HG02970 (cell line): ENCODE data around the gene HNRNPK.
A peak's percentile ranks its signal among the peaks of the same experiment; 100 is the strongest.
"Not testable (repeated sequence)": the region's sequence is repeated elsewhere in the genome, so short reads cannot be mapped to it uniquely, and the experiment has no call there.

Experiments used
- ATAC-seq: cut with Tn5 transposase; IDR thresholded peaks from one replicate; pipeline ENCODE4 v1.9.1; 2021; ENCODE audit warnings: mild to moderate bottlenecking, moderate library complexity, moderate number of reproducible peaks; ENCODE audit not compliant: unreplicated experiment, low FRiP score

Gene HNRNPK

DNA sequence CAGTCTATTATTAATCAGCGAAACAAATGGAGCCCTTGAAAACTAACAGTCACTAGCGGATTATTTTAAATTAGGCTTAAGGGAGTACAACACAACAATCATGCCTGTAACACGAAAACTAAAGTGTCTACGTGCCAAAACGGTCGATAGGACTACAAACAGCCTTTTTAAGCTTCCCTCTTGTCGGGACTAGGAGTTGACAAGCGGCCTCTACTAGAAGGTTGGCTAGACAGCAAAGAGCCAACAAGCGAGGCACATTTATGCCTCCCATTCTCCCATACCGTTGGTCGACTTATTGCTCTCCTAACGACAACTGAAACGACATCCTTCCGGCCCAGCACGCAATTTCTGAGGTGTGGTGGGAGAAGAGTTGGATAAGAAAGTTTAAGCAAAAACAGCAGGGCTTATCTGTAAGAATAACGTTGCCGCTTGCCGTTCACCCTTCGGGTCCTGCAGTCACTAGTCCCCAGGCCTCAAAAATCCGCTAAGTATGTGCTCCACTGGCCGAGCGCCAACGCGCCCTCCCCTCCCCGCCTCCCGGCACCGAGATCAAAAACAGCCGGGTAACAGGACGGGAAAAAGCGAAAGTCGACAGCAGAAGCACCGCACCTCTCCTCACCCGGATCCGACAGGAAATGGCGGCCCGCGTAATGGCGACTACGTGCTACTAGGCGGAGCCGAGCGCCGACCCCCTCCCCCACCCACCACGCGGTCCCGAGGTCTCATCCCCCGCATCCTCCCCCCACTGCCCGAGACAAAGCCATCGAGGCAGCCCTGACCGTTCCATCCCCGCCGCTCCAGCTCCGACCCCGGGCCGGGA is 813 bp downstream of the HNRNPK start:
- ATAC-seq, result no peak

DNA sequence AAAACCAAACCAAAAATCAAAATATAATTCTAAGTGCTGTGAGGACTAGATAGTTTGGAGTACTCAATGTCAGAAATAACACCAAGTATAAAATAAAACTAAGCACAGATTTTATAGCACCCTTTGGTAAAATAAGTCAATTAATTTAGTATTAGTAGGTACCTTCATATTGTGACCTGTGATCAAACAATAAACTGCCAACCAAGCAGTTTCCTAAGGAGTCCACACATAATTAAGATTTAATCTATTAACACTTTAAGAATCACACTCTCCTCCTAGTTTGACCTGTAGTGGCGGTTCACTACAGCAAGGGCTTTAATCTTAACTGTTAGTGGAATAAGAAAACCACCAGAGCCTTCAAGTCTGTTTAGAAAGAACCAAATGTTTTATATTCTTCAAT is 2.8 kb downstream of the HNRNPK start:
- no peak for ATAC-seq

DNA sequence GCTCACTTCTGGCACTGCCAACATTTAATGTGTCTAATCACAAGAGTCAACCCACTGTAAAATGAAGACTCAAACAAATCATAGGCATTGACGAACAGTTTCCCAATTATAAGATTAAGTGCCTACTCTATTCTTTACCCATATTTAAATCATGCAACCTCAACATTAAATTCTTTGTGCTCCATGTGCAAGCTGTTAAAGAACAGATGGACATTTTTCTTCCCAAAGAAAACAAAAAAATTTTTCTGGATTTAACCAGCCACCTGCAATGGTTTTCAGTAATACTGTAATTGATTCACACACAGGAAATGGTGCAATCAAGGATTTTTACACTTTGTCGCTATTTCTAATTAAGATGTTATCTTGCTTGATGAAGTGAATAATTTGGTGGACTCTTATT is 3.6 kb downstream of the HNRNPK start:
- ATAC-seq, result no peak

DNA sequence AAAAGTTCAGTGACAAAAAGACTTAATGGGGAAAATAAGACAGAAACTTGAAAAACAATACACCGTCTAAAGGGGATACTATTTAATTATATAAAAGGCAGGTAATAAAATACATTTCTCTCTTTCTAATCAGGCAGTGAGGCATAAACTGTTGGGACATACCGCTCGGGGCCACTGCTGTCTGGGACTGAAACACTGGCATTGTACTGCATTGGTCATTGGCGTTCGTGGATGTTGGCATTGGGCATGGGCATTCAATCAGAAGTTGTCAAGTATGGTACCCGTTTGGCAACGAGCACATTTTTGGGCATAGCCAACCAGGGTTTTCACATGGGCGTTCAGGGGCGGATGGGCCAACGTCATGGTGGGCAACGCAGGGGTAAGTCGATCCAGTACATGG is 4.7 kb downstream of the HNRNPK start:
- no peak for ATAC-seq

DNA sequence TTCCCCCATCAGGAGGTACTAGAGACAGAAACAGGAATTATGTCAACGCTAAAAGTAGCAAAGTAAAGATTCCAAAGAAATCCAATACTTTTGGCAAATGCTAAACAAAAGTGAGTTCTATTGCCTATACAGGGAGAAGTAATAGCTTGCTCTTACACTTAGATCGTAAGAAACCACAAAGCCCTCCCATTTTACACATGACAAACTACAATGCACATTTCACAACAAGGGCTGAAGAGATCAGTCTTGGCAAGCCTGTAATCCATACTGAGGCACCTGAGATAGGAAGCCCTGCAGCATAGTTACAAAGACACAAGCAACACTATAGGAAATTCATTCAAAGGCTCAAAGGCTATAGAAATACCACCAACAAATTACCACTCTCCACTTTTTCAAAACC is 7.7 kb downstream of the HNRNPK start:
- ATAC-seq, result no peak

DNA sequence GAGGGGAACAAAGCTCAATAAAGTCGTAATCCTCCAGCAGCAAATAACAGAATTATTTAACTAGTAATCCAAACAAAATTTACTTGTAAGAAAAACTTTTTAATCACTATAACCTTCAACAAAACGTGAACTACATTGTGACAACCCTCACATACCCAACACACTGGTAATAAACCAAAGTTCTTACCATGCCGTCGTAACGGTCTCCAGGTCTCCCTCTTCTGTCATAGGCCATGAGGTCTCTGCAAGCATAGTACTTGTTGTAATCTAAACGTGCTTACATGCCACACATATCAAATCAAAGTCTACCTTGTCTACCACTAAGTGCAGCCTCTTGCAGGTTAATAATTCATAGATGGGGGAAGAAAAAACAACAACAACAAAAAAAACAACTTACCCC is 8.5 kb downstream of the HNRNPK start:
- no peak for ATAC-seq

DNA sequence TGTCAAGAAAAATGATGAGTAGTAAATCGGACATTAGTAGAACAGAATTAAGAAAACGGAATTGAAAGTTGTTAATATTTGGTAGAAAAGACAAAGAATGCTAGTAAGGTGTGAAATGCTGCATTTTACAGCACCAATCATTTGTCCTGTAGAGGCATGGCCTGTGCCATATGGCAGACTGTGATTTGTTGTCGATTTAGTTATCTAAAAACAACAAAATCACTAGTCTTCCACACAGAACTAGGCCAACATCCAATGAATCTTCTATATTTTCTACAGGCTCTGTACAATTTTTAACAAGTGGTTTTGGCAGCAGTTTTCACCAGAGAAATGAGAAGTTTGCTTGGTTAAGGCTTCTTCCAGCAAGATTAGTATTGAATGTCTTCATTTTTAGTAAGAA is 10.4 kb downstream of the HNRNPK start:
- no peak for ATAC-seq

DNA sequence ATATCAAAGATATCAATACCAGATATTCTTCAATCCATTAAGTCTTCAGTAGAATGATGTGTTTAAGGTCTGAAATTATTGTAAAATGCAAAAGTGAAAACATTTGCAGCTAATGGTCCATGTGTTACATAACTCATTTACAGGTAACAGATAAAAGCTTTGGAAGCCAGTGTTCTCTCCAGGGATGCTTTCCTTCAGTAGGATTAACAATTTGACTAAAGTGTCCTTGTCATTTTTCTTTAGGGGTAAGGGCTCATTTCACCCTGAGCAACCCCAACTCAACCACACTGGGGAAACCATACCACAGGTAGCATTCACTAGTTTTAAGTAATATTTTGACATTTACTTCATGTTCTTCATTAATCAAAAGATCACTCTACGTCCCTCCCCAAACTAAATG is 12.9 kb downstream of the HNRNPK start:
- ATAC-seq, result no peak

DNA sequence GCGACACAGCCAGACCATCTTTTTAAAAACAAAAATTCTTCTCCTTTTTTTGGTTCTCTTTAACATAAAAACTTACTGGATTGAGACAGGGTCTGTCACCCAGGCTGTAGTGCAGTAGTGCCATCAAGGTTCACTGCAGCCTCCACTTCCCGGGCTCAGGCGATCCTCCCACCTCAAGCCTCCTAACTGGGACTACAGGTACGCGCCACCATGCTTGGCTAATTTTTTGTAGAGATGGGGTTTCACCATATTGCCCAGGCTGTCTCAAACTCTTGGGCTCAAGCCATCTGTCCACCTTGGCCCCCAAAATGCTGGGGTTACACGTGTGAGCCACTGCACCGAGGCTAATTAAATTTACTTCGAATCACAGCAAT is 13.8 kb downstream of the HNRNPK start:
- ATAC-seq, result no peak

DNA sequence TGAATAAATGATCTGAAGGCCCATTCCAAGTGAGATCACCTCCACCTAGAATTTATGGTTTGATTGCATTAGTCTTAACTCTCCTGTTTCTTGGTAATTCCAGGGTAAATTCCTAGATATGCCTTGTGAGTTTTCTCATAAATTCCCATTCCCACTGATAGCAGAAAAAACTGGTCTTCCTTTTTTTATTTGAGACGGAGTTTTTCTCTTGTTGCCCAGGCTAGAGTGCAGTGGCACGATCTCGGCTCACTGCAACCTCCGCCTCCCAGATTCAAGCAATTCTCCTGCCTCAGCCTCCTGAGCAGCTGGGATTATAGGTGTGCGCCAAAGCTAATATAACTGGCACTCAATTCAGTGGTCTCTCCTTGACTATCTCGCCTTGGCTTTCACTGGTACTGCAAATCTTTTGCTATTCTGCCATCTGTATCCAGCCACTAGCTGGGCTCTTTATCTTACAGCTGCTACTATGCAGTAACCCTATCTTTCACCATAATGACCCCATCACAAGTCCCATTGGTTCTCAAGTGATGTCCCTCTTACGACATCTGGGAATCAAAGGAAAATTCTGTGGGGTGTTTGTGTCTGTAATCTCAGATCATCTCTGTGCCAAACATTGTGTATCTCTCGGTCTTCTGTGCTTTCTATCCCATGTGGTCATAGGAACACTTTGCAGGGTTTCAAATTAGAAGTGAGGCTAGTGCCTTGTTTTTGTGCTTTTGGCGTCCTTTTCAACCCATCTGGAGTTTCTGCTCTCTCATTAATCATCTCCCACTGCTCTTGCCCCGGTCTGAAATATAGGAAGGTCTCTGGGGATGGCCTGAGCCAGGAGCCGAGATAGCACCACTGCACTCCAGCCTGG is 14.4 kb downstream of the HNRNPK start:
- no peak for ATAC-seq

DNA sequence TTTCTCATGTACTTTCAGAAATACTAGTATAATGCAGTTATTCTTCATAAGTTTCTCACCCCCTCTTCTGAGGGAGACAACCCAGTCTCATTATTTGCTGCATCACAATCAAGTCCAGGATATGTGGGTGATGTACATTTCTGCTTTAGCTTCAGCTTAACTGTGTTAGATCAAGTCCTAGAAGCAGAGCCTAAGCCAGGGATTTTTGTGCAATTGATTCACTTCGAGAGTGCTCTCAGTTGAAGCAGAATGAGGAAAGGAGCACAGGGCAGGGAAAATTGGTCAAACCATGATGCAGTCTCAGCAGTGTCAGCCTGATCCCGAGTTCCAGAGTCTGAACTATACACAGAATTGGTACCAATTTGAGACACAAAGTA is 15.1 kb downstream of the HNRNPK start:
- no peak for ATAC-seq

DNA sequence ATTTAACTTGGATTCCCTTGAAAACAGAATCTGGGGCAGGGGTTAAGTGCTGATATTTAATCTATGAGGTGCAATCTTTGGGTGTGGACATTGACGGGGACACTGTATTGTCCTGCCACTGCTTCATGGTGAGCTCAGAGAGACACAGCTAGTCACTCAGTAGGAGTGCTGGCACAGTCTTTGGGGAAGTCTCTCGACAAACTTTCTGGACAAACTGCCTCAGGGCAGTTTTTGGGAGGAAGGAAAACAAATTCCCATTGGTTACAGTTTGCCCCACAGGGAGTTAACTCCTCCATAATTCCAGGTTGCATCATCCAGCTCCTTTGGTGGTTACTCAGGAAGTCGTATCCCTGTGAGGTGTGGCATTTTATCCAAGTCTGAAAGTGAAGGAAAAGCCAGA is 17.9 kb downstream of the HNRNPK start:
- no peak for ATAC-seq

DNA sequence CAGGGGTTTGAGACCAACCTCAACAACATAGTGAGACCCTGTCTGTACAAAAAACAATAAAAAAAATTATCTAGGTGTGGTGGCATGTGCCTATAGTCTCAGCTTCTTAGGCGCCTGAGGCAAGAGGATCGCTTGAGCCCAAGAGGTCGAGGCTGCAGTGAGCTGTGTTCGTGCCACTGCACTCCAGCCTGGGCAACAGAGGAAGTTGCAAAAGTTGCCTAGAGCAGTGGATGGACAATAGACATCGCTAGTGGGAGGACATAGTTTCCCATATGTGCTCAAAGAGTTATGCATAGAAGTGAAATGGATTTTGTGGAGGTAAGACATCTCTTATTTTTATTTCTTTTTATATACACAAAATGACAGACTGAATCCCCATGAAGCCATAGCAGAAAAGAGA is 19.0 kb downstream of the HNRNPK start:
- ATAC-seq, result no peak

DNA sequence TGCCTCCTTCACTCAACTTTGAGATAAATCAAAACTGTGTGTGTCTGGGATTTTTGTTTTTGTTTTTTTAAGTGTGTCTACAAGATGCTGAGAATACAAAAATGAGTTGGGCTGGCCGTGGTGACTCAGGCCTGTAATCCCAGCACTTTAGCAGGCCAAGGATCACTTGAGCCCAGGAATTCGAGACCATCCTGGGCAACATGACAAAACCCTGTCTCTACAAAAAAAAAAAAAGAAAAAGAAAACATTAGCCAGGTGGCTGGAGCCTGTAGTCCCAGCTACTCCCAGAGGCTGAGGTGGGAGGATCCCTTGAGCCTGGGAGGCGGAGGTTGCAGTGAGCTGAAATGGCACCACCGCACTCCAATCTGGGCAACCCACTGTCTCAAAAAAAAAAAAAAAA is 21.0 kb downstream of the HNRNPK start:
- ATAC-seq, result no peak

DNA sequence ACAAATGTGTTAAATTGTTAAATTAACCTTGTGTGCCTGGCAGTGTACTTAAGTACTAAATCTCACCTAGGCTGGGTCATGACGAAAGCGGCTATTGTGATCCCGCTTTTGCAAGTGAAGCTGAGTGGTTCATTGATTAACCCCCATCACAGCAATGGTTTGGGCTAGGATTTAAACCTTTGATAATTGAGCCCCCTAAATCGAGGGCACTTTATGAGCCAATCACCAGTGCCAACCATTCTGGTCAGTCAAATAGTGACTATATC is 22.8 kb downstream of the HNRNPK start:
- ATAC-seq, result no peak

DNA sequence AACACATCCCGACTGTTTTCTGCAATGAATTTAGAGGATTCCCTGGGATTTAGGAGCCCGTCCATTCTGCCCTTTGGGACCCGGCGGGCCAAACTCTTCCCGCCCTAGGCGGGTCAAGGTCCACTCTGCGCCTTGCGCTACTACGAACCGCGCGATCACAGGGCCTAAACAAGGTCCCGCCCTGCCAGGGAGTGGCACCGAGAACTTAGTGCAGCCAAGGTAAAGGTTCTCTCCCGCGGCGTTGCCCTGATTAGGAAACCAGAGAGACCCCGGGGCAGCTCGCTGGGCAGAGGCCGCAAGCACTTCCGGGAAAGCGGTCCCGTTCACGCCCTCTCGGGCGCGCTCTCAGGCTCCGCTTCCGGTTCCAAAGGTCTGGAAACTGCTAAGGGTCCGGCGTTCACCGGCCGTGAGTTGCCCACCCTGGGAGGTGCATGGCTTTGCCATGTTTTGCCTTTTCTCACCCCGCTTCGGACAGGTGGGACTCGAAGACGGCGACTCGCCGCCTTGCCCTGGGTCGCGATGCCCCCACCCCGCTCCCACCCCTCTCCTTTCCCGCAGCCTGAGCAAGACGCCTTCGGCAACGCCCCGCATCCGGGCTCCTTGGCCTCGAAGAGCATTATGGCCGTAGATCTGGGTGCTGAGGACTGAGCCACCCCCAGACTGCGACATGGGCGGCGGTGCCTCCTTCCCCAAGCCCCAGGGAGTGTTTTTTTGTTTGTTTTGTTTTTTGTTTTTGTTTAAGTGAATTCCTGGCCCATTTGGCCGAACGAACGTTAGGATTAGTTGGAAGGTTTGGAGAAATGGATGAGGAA is 23.4 kb downstream of the HNRNPK start:
- peak; percentile 47 for ATAC-seq

DNA sequence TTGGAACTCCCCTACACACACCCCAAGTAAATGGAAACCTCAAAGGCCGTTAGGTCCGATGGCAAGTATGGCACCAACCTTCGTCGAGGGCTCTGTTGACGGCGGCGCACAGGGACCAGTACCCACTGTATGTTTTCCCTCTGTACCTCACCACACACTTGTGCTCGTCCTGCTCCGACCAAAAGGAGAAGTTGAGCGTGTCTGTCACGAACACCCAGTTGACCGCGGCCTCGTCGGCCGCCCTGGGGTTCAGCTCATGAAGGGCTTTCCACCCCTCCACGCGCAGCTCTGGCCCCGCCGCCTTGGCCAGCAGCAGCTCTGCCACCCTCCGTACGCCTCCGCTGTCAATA is 24.0 kb downstream of the HNRNPK start:
- ATAC-seq, result peak; percentile 29

DNA sequence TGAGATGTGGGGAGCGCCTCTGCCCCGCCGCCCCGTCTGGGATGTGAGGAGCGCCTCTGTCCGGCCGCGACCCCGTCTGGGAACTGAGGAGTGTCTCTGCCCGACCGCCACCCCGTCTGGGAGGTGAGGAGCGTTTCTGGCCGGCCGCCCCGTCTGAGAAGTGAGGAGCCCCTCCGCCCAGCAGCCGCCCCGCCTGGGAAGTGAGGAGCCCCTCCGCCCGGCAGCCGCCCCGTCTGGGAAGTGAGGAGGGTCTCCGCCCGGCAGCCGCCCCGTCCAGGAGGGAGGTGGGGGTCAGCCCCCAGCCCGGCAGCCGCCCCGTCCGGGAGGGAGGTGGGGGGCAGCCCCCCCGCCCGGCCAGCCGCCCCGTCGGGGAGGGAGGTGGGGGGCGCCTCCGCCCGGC is 31.9 kb downstream of the HNRNPK start:
- ATAC-seq, result not testable (repeated sequence)

DNA sequence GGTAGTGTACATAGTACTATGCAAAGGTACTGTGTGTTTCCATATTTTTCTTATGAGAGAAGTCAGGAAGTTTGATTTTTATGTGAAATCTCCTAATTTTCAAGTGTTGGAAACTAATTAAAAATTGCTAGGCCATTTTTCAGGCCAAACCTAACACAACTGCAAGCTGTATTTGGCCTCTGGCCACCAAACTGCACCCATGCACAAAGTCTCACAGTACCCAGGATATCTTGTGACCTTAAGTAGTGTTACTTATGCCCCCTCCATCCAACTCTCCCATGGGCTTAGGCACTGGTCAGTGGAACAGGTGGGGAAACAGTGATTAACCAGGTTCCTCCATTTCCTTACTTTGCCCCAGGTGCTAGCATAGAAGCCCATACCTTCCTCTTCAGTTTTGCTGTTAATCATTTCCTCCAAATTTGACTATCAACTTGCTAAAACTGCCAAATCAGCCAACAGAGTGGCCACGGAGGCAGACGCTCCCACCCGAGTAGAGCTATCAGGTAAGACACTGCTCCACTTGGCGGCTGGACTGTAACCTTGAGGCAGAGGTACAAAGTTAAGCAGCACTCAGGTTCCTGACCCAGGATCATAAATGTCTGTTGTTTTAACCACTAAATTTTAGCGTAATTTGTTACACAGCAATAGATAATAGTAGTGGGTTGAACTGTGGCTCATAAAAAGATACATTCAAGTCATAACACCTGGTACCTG is 39.3 kb downstream of the HNRNPK start:
- no peak for ATAC-seq

DNA sequence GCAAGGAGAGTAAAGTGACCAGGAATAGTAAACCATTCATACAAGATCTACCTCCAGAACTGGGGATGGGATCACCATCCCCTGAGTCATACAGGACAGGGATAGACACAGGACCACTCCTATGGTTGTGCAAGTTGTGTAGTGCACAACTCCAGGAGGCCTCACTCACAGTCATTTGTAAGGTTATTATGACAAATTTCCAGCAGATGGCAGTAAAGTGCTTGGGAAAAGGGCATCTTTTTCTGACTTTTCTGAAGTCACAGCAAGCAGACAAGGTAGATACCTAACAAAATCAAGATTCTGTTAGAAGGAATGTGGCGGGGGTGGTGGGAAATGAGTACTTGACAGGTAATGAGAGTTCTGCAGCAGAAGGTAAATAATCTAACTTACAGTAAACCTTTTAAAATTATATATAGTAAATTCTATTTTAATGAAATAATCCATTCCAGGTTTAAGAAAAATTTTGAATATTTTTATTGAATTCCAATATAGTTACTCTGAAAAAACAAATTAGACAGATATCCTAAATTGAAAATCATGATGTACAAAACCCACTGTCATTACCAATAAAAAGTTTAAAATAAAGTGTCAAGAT is 42.1 kb downstream of the HNRNPK start:
- no peak for ATAC-seq
